HEK293 (cell line): Measurements from ENCODE around the gene TMEM121.

ENCODE experiments used
- CTCF ChIA-PET: fragments of 350-600 bp; formaldehyde crosslinking; extraction: SDS; loops from one replicate; lab custom pipeline; 2021; ENCODE audit warnings: antibody characterized with exemption; lab: Yijun Ruan, JAX
- POLR2A ChIA-PET: fragments of 300-600 bp; formaldehyde crosslinking; extraction: SDS; loops from one replicate; lab custom pipeline; 2020; ENCODE audit warnings: antibody characterized with exemption, inconsistent platforms; lab: Yijun Ruan, JAX
- H3K27ac ChIP-seq: fragments of 200-500 bp; sonication (Bioruptor generic); 2 replicates; pipeline ENCODE4 v1.5.1; 2014; ENCODE audit warnings: low read depth, low read length, control low read depth, inconsistent platforms; ENCODE audit errors: extremely low read depth
- H3K36me3 ChIP-seq, 2 experiments: fragments of 200-500 bp in 1 of 2; sonication (Bioruptor generic) in 1 of 2; 1 replicate in 1 of 2; 2 replicates in 1 of 2; pipeline ENCODE4 v1.5.1; 2014 to 2017; ENCODE audit warnings: inconsistent platforms in 2 of 2, low read length in 2 of 2; ENCODE audit not compliant: control insufficient read depth in 2 of 2, insufficient read depth in 1 of 2
- H3K4me1 ChIP-seq: fragments of 200-500 bp; sonication (Bioruptor generic); 2 replicates; pipeline ENCODE4 v1.5.1; 2014; ENCODE audit warnings: mild to moderate bottlenecking, low read length, inconsistent platforms; ENCODE audit not compliant: control insufficient read depth, insufficient read depth
- H3K4me3 ChIP-seq: 2 replicates; pipeline ENCODE4 v1.5.1; 2011; ENCODE audit warnings: low read depth, mild to moderate bottlenecking, control low read depth, low read length, moderate library complexity
- H3K9me3 ChIP-seq: fragments of 200-500 bp; sonication (Bioruptor generic); 2 replicates; pipeline ENCODE4 v1.5.1; 2014; ENCODE audit warnings: low read depth, low read length, inconsistent platforms; ENCODE audit not compliant: control insufficient read depth, insufficient read depth
- FEZF1 ChIP-seq: fragments of 450-650 bp; formaldehyde crosslinking; IDR thresholded peaks from 2 replicates; pipeline ENCODE4 v1.5.1; 2016; ENCODE audit warnings: missing biosample characterization, missing genetic modification characterization
- MYNN ChIP-seq: fragments of 450-650 bp; formaldehyde crosslinking; IDR thresholded peaks from 2 replicates; pipeline ENCODE4 v1.5.1; 2016; ENCODE audit warnings: missing biosample characterization, missing genetic modification characterization, borderline replicate concordance
- PBX3 ChIP-seq: sonication (generic); formaldehyde crosslinking; IDR thresholded peaks from 2 replicates; pipeline ENCODE4 v1.8.1; 2022; ENCODE audit warnings: mild to moderate bottlenecking, moderate library complexity, missing genetic modification reagents
- PRDM2 ChIP-seq: fragments of 450-650 bp; formaldehyde crosslinking; IDR thresholded peaks from 2 replicates; pipeline ENCODE4 v1.5.1; 2016; ENCODE audit warnings: missing biosample characterization, missing genetic modification characterization, borderline replicate concordance
- RBAK ChIP-seq: fragments of 450-650 bp; formaldehyde crosslinking; IDR thresholded peaks from 2 replicates; pipeline ENCODE4 v1.5.1; 2016; ENCODE audit warnings: missing biosample characterization, missing genetic modification characterization
- YY1 ChIP-seq: fragments of 450-650 bp; formaldehyde crosslinking; IDR thresholded peaks from 2 replicates; pipeline ENCODE4 v1.5.1; 2018; ENCODE audit warnings: missing biosample characterization, missing genetic modification characterization
- YY2 ChIP-seq: fragments of 450-650 bp; formaldehyde crosslinking; IDR thresholded peaks from 2 replicates; pipeline ENCODE4 v1.5.1; 2016; ENCODE audit warnings: missing biosample characterization, missing genetic modification characterization
- ZBTB8A ChIP-seq: fragments of 450-650 bp; formaldehyde crosslinking; IDR thresholded peaks from 2 replicates; pipeline ENCODE4 v1.5.1; 2016; ENCODE audit warnings: missing biosample characterization, missing genetic modification characterization
- ZEB2 ChIP-seq: fragments of 450-650 bp; formaldehyde crosslinking; IDR thresholded peaks from 2 replicates; pipeline ENCODE4 v1.5.1; 2016; ENCODE audit warnings: missing biosample characterization, missing genetic modification characterization
- ZNF146 ChIP-seq: fragments of 450-650 bp; formaldehyde crosslinking; IDR thresholded peaks from 2 replicates; pipeline ENCODE4 v1.5.1; 2016; ENCODE audit warnings: missing biosample characterization, missing genetic modification characterization
- ZNF18 ChIP-seq: fragments of 450-650 bp; formaldehyde crosslinking; IDR thresholded peaks from 2 replicates; pipeline ENCODE4 v1.5.1; 2016; ENCODE audit warnings: missing biosample characterization, missing genetic modification characterization
- ZNF221 ChIP-seq: fragments of 450-650 bp; formaldehyde crosslinking; IDR thresholded peaks from 2 replicates; pipeline ENCODE4 v1.5.1; 2017; ENCODE audit warnings: missing biosample characterization, missing genetic modification characterization, borderline replicate concordance
- ZNF311 ChIP-seq: fragments of 450-650 bp; formaldehyde crosslinking; IDR thresholded peaks from 2 replicates; pipeline ENCODE4 v1.5.1; 2017; ENCODE audit warnings: missing biosample characterization, missing genetic modification characterization, borderline replicate concordance
- ZNF354C ChIP-seq: fragments of 450-650 bp; formaldehyde crosslinking; IDR thresholded peaks from 2 replicates; pipeline ENCODE4 v1.5.1; 2016; ENCODE audit warnings: missing biosample characterization, missing genetic modification characterization, low read depth, borderline replicate concordance
- ZNF488 ChIP-seq: fragments of 450-650 bp; formaldehyde crosslinking; IDR thresholded peaks from 2 replicates; pipeline ENCODE4 v1.5.1; 2016; ENCODE audit warnings: missing biosample characterization, missing genetic modification characterization
- ZNF558 ChIP-seq: fragments of 450-650 bp; formaldehyde crosslinking; IDR thresholded peaks from 2 replicates; pipeline ENCODE4 v1.5.1; 2016; ENCODE audit warnings: missing biosample characterization, missing genetic modification characterization
- ZNF610 ChIP-seq: fragments of 450-650 bp; formaldehyde crosslinking; IDR thresholded peaks from 2 replicates; pipeline ENCODE4 v1.5.1; 2016; ENCODE audit warnings: missing biosample characterization, missing genetic modification characterization, borderline replicate concordance
- ZNF623 ChIP-seq: fragments of 450-650 bp; formaldehyde crosslinking; IDR thresholded peaks from 2 replicates; pipeline ENCODE4 v1.5.1; 2016; ENCODE audit warnings: missing biosample characterization, missing genetic modification characterization
- ZNF692 ChIP-seq: fragments of 450-650 bp; formaldehyde crosslinking; IDR thresholded peaks from 2 replicates; pipeline ENCODE4 v1.5.1; 2016; ENCODE audit warnings: missing biosample characterization, missing genetic modification characterization
- ZNF704 ChIP-seq: fragments of 450-650 bp; formaldehyde crosslinking; IDR thresholded peaks from 2 replicates; pipeline ENCODE4 v1.5.1; 2016; ENCODE audit warnings: missing biosample characterization, missing genetic modification characterization
- ZNF792 ChIP-seq: fragments of 450-650 bp; formaldehyde crosslinking; IDR thresholded peaks from 2 replicates; pipeline ENCODE4 v1.5.1; 2016; ENCODE audit warnings: missing biosample characterization, missing genetic modification characterization
- ZSCAN30 ChIP-seq: fragments of 450-650 bp; IDR thresholded peaks from 2 replicates; pipeline ENCODE4 v1.5.1; 2018; ENCODE audit warnings: missing biosample characterization, mild to moderate bottlenecking, missing genetic modification characterization, moderate library complexity

TMEM121 gene

GRCh38 chr14:105480807-105481801 is 45.3 kb upstream of the TMEM121 start:
- no peaks in the 10 kb centered on the region for H3K9me3 ChIP-seq
- ChIA-PET CTCF (interaction anchor here (0.6 to 2.9 kb wide), 33 partner anchors 10 to 873 kb away, joined by 3 to 83 read pairs (median 4); partner anchors contain the start of gene TEDC1), POLR2A (interaction anchor here (0.5 to 1.7 kb wide), 8 partner anchors 8 to 85 kb away, joined by 3 to 19 read pairs (median 4); no protein-coding TSS in a partner anchor)
- H3K27ac ChIP-seq: peak overlapping the region; percentile 62; the same call in 1 of the 2 replicates
- H3K36me3 ChIP-seq: no peaks in the 10 kb centered on the region
- H3K4me1 ChIP-seq: peaks cover 5% of the 10 kb centered on the region
- H3K4me3 ChIP-seq: peak overlapping the region; percentile 32
- no peak for TF ChIP-seq PRDM2 (tag by site-specific recombination)
- TF ChIP-seq ZEB2 (tag by site-specific recombination): peak; percentile 88
- TF ChIP-seq ZNF18: no peak
- TF ChIP-seq ZBTB8A (tag by site-specific recombination): peak; percentile 96
- no peak for TF ChIP-seq ZNF146 (tag by site-specific recombination)
- TF ChIP-seq ZNF488 (tag by site-specific recombination): no peak
- peak; percentile 66 for TF ChIP-seq ZNF692
- TF ChIP-seq YY1: 0 out of 2 replicates have a peak, but pooled peaks have one; percentile 49
- TF ChIP-seq YY2 (tag by site-specific recombination): no peak; the same call in 1 of the 2 replicates
- no peak for TF ChIP-seq ZNF558 (tag by site-specific recombination)
- TF ChIP-seq ZNF354C (tag by site-specific recombination): no peak
- no peak for TF ChIP-seq ZNF792
- peak; percentile 10; the same call in 1 of the 2 replicates for TF ChIP-seq ZNF623 (tag by site-specific recombination)
- no peak for TF ChIP-seq RBAK
- TF ChIP-seq ZNF311 (tag by site-specific recombination): no peak
- peak; percentile 82 for TF ChIP-seq ZSCAN30 (tag by site-specific recombination)
- no peak; the same call in 1 of the 2 replicates for TF ChIP-seq FEZF1 (tag by site-specific recombination)
- no peak; the same call in 1 of the 2 replicates for TF ChIP-seq ZNF610 (tag by site-specific recombination)
- TF ChIP-seq ZNF704 (tag by site-specific recombination): no peak
- no peak for TF ChIP-seq MYNN (tag by site-specific recombination)
- 0 out of 2 replicates have a peak, but pooled peaks have one; percentile 34 for TF ChIP-seq PBX3
- no peak for TF ChIP-seq ZNF221
